ENCODE data around the gene CFAP92. TPM values are rescaled to one million over a fixed set of nuclear protein-coding genes. Genes with fewer than 3 reads are reported as not detected.

Gene CFAP92
- total and polyA plus RNA-seq, 8 donors = 0.37 to 1.3 (median 0.46) TPM

- WGBS, 2 donors = 92 to 98% methylated on average over 4 of the region's 4 CpGs
- Histone ChIP-seq H3K9me3 (no peaks in the 10 kb centered on the region), H3K27ac (no peak overlapping the region), H3K4me1 (no peaks in the 10 kb centered on the region), H3K27me3 (no peaks in the 10 kb centered on the region), H3K4me3 (no peak overlapping the region), H3K36me3 (no peaks in the 10 kb centered on the region)
- ATAC-seq = no peak
- intact Hi-C loops (cut with DNase I) = no loop called here
- FAIRE-seq = no peak
- peak in 1 of 6 donors; percentile 28 for DNase-seq
- TF ChIP-seq, protein P1, sequence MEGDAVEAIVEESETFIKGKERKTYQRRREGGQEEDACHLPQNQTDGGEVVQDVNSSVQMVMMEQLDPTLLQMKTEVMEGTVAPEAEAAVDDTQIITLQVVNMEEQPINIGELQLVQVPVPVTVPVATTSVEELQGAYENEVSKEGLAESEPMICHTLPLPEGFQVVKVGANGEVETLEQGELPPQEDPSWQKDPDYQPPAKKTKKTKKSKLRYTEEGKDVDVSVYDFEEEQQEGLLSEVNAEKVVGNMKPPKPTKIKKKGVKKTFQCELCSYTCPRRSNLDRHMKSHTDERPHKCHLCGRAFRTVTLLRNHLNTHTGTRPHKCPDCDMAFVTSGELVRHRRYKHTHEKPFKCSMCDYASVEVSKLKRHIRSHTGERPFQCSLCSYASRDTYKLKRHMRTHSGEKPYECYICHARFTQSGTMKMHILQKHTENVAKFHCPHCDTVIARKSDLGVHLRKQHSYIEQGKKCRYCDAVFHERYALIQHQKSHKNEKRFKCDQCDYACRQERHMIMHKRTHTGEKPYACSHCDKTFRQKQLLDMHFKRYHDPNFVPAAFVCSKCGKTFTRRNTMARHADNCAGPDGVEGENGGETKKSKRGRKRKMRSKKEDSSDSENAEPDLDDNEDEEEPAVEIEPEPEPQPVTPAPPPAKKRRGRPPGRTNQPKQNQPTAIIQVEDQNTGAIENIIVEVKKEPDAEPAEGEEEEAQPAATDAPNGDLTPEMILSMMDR (IDR thresholded peaks at IDR 0.05) = no peak
These were observed 36.7 kb upstream of the CFAP92 start for GRCh38 chr3:129030611-129031010.

- ATAC-seq (no peak), FAIRE-seq (no peak), DNase-seq (peak in 1 of 6 donors; percentile 32)
- no peaks in the 10 kb centered on the region for H3K9me3 ChIP-seq
- H3K27me3 ChIP-seq = no peaks in the 10 kb centered on the region
- H3K4me3 ChIP-seq = no peak overlapping the region
- no peak overlapping the region for H3K27ac ChIP-seq
- TF ChIP-seq, protein P1 (IDR thresholded peaks at IDR 0.05) = no peak
- intact Hi-C loops (cut with DNase I) = no loop called here
- no peaks in the 10 kb centered on the region for H3K36me3 ChIP-seq
- WGBS, 2 donors = 87 to 90% methylated on average over 13 of the region's 13 CpGs
- H3K4me1 ChIP-seq = no peaks in the 10 kb centered on the region
These were observed 35.0 kb upstream of the CFAP92 start for GRCh38 chr3:129028866-129029265.

DNA sequence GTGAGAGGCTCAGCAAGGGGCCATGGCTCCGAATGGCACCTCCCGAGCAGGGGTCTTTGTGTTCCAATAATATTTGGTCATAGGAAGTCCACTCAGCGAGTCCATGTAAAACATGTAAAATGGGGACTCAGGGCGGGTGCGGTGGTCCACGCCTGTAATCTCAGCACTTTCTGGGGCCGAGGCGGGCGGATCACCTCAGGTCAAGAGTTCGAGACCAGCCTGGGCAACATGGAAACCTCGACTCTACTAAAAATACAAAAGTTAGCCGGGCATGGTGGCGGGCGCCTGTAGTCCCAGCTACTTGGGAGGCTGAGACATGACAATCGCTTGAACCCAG, 33.6 kb upstream of the CFAP92 start:
- Histone ChIP-seq H3K27me3 (no peaks in the 10 kb centered on the region), H3K4me1 (no peaks in the 10 kb centered on the region), H3K9me3 (no peaks in the 10 kb centered on the region), H3K36me3 (no peaks in the 10 kb centered on the region), H3K27ac (no peak overlapping the region), H3K4me3 (peak overlapping the region in 3 of 4 donors; percentile 20 to 50 (median 50))
- FAIRE-seq (no peak), ATAC-seq (no peak), DNase-seq (no peak)
- 73 to 74% methylated on average over 15 of the region's 15 CpGs for WGBS, 2 donors
- TF ChIP-seq, protein P1 (IDR thresholded peaks at IDR 0.05) = no peak
- intact Hi-C loops (cut with DNase I) = no loop called here

DNA sequence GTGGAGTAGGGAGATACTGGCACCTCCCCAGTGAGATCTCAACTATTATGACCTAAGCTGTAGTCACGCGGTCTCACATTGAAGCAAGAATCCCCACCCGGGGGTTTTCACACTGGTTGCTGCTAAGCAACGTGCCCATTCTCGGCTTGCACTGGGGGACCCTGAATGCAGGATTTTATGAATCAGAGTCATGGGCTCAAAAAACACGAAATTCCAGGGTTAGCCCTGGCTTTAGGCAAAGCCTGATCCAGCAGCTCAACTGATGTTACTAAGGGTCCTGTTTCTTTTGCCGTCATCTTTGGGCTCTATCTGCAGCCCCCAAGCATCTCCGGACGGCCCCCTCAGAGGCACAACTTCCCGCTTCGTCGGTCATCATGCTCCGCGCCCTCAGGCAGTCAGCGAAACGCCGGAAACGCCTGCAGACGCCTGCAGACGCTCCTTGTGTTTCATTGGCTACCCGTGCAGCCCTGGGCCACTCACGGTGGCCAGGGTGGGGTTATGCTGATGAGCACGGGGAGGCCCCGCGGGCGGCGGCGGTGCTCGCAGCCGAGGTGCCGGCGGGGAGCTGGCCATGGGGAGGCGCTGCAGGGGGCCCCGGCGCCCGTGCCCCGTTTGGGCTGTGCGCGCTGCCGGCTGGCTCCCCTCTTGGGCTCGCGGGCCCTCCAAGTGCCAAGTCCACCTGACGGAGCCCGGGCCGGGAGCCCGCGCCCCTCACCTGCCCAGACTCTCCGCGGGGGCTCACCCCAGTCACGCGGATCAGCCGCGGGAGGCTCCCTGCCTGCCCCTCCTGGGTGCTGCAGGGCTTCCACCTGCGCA, 33.1 kb upstream of the CFAP92 start:
- H3K27ac ChIP-seq = no peak overlapping the region
- no peaks in the 10 kb centered on the region for H3K4me1 ChIP-seq
- peak overlapping the region in 3 of 4 donors; percentile 20 to 50 (median 50) for H3K4me3 ChIP-seq
- intact Hi-C loops (cut with DNase I) = no loop called here
- peak; percentile 98 to 100 (median 99) for ATAC-seq
- no peaks in the 10 kb centered on the region for H3K36me3 ChIP-seq
- no peak for FAIRE-seq
- H3K9me3 ChIP-seq = no peaks in the 10 kb centered on the region
- DNase-seq = peak; percentile 88 to 95 (median 90)
- no peaks in the 10 kb centered on the region for H3K27me3 ChIP-seq
- 5 to 7% methylated on average over 42 to 54 of the region's 54 CpGs for WGBS, 2 donors
- TF ChIP-seq, protein P1 (IDR thresholded peaks at IDR 0.05) = peak; percentile 60 to 83 (median 74)

All from pancreas (tissue), 10 donors.